ENCODE measurements around the gene RAB9B. TPM values are rescaled to one million over a fixed set of nuclear protein-coding genes. Genes with fewer than 3 reads are reported as not detected.
"Not testable (repeated sequence)": the region's sequence is repeated elsewhere in the genome, so short reads cannot be mapped to it uniquely, and the experiment has no call there.

RAB9B gene
- total RNA-seq, 2 donors from 2014 or later, result 0.54 to 1.2 TPM

DNA sequence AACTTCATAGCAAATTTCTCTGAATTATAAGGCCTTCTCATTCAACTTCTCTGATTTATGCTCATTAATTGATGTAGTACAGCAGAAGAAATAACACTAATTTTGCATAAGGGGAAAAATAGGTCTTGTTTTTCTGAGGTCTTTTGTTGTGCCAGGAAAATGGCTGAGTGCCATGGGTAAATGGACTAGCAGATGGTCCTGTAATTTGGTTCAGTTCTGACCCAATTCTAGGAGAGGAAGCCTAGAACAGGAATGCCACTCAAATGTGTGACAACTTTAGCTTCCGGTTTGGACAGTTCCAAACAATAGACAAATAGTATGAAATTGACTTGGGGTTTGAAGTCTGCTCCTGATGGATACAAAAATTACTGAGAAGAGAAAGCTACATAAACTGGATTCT, 6.2 kb downstream of the RAB9B start:
- no peak overlapping the region for H3K27ac ChIP-seq
- no peaks in the 10 kb centered on the region for H3K4me1 ChIP-seq
- H3K4me3 ChIP-seq, result no peak overlapping the region
- no peak overlapping the region for H3K9ac ChIP-seq (ENCODE audit: low read depth in 2 of 2, low read length in 2 of 2)
- DNase-seq, result no peak
- H3K9me3 ChIP-seq, result no peaks in the 10 kb centered on the region
- H3K36me3 ChIP-seq, result no peaks in the 10 kb centered on the region
- H3K27me3 ChIP-seq, result no peaks in the 10 kb centered on the region
- TF ChIP-seq, protein P1, sequence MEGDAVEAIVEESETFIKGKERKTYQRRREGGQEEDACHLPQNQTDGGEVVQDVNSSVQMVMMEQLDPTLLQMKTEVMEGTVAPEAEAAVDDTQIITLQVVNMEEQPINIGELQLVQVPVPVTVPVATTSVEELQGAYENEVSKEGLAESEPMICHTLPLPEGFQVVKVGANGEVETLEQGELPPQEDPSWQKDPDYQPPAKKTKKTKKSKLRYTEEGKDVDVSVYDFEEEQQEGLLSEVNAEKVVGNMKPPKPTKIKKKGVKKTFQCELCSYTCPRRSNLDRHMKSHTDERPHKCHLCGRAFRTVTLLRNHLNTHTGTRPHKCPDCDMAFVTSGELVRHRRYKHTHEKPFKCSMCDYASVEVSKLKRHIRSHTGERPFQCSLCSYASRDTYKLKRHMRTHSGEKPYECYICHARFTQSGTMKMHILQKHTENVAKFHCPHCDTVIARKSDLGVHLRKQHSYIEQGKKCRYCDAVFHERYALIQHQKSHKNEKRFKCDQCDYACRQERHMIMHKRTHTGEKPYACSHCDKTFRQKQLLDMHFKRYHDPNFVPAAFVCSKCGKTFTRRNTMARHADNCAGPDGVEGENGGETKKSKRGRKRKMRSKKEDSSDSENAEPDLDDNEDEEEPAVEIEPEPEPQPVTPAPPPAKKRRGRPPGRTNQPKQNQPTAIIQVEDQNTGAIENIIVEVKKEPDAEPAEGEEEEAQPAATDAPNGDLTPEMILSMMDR (IDR thresholded peaks at IDR 0.05), result no peak
- intact Hi-C loops (cut with DNase I), result no loop called here

DNA sequence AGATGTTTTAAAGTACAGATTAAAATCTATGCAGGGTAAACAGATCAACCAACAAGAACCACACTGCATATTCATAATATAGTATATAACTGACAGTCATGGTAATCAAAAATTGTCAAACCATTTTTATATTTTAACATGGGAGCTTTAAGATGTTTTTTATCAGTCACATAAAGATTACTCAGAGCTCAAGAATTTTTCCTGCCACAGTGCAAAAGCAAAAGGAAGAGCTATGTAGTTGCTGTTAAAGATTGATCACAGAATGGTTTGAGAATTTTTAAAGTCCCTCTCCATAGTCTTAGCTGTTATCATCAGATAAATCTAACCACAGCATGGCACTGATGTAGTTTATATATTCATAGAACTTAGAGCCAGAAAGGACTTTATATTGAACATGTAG, 8.5 kb downstream of the RAB9B start:
- Histone ChIP-seq H3K27me3 (no peaks in the 10 kb centered on the region), H3K27ac (no peak overlapping the region), H3K4me1 (no peaks in the 10 kb centered on the region), H3K9me3 (no peaks in the 10 kb centered on the region), H3K9ac (ENCODE audit: low read depth in 2 of 2, low read length in 2 of 2) (no peak overlapping the region), H3K4me3 (no peak overlapping the region), H3K36me3 (no peaks in the 10 kb centered on the region)
- TF ChIP-seq, protein P1 (IDR thresholded peaks at IDR 0.05), result no peak
- no peak for DNase-seq
- intact Hi-C loops (cut with DNase I), result loop anchor here (5.0 kb wide), 1 partner anchor 291 kb away; no protein-coding TSS in a partner anchor

DNA sequence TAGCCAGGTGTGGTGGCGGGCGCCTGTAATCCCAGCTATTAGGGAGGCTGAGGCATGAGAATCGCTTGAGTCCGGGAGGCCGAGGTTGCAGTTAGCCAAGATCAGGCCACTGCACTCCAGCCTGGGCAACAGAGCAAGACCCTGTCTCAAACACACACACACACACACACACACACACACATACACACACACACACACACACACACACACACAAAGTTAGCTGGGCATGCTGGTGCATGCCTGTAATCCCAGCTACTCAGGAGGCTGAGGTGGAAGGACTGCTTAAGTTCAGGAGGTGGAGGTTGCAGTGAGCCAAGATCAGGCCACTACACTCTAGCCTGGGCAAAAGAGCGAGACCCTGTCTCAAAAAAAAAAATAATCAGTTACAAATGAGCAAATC, 11.3 kb downstream of the RAB9B start:
- not testable (repeated sequence) for H3K4me3 ChIP-seq; H3K9ac ChIP-seq (ENCODE audit: low read depth in 2 of 2, low read length in 2 of 2)
- intact Hi-C loops (cut with DNase I), result loop anchor here (5.0 kb wide), 1 partner anchor 289 kb away; no protein-coding TSS in a partner anchor

GRCh38 chrX:103818842-103819619, 13.0 kb downstream of the RAB9B start:
- Histone ChIP-seq H3K27ac (no peak overlapping the region), H3K4me3 (no peak overlapping the region), H3K4me1 (no peaks in the 10 kb centered on the region), H3K36me3 (no peaks in the 10 kb centered on the region), H3K27me3 (no peaks in the 10 kb centered on the region), H3K9ac (ENCODE audit: low read depth in 2 of 2, low read length in 2 of 2) (no peak overlapping the region), H3K9me3 (no peaks in the 10 kb centered on the region)
- intact Hi-C loops (cut with DNase I), result loop anchor here (5.0 kb wide), 1 partner anchor 132 kb away; the partner anchor contains the start of gene MORF4L2
- TF ChIP-seq, protein P1 (IDR thresholded peaks at IDR 0.05), result no peak
- DNase-seq, result no peak

More for the DNA sequence above, 11.3 kb downstream of the RAB9B start:
- not testable (repeated sequence) for DNase-seq, H3K9me3 ChIP-seq, H3K27me3 ChIP-seq, H3K27ac ChIP-seq, H3K4me1 ChIP-seq, H3K36me3 ChIP-seq

- TF ChIP-seq, protein P1 (IDR thresholded peaks at IDR 0.05), result peak; percentile 90
- DNase-seq, result peak; percentile 41
- Histone ChIP-seq H3K4me1 (no peaks in the 10 kb centered on the region), H3K9ac (ENCODE audit: low read depth in 2 of 2, low read length in 2 of 2) (no peak overlapping the region), H3K27me3 (no peaks in the 10 kb centered on the region), H3K36me3 (no peaks in the 10 kb centered on the region), H3K27ac (no peak overlapping the region), H3K4me3 (no peak overlapping the region), H3K9me3 (no peaks in the 10 kb centered on the region)
- intact Hi-C loops (cut with DNase I), result loop anchor here (5.0 kb wide), 1 partner anchor 130 kb away; the partner anchor contains the start of gene MORF4L2
These were observed 14.6 kb downstream of the RAB9B start for GRCh38 chrX:103817502-103817901.

DNA sequence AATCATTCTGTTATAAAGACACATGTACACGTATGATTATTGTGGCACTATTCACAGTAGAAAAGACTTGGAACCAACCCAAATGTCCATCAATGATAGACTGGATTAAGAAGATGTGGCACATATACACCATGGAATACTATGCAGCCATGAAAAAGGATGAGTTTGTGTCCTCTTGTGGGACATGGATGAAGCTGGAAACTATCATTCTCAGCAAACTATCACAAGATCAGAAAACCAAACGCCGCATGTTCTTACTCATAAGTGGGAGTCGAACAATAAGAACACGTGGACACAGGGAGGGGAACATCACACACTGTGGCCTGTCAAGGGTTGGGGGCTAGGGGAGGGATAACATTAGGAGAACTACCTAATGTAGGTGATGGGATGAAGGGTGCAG, 15.0 kb downstream of the RAB9B start:
- H3K4me3 ChIP-seq; H3K27me3 ChIP-seq; H3K27ac ChIP-seq; H3K4me1 ChIP-seq; DNase-seq; H3K9me3 ChIP-seq; H3K36me3 ChIP-seq; H3K9ac ChIP-seq (ENCODE audit: low read depth in 2 of 2, low read length in 2 of 2): not testable (repeated sequence)
- intact Hi-C loops (cut with DNase I), result loop anchor here (5.0 kb wide), 1 partner anchor 130 kb away; the partner anchor contains the start of gene MORF4L2

All from colonic mucosa (tissue), 4 donors.